ES-I3 (cell line): ENCODE results near the gene CTSH.

Source experiments
- H3K36me3 ChIP-seq: 2 replicates; pipeline ENCODE4 v1.6.1; 2013; ENCODE audit warnings: mild to moderate bottlenecking, low read length, control low read depth, moderate library complexity; ENCODE audit not compliant: insufficient read depth
- H3K4me1 ChIP-seq: 2 replicates; pipeline ENCODE4 v1.6.1; 2013; ENCODE audit warnings: mild to moderate bottlenecking, control low read depth, low read length; ENCODE audit not compliant: insufficient read depth
- H3K9ac ChIP-seq: 2 replicates; pipeline ENCODE4 v1.6.1; 2013; ENCODE audit warnings: low read depth, mild to moderate bottlenecking, low read length, moderate library complexity
- H3K9me3 ChIP-seq: 2 replicates; pipeline ENCODE4 v1.6.1; 2013; ENCODE audit warnings: mild to moderate bottlenecking, low read length, moderate library complexity; ENCODE audit not compliant: control insufficient read depth, insufficient read depth

CTSH gene

DNA sequence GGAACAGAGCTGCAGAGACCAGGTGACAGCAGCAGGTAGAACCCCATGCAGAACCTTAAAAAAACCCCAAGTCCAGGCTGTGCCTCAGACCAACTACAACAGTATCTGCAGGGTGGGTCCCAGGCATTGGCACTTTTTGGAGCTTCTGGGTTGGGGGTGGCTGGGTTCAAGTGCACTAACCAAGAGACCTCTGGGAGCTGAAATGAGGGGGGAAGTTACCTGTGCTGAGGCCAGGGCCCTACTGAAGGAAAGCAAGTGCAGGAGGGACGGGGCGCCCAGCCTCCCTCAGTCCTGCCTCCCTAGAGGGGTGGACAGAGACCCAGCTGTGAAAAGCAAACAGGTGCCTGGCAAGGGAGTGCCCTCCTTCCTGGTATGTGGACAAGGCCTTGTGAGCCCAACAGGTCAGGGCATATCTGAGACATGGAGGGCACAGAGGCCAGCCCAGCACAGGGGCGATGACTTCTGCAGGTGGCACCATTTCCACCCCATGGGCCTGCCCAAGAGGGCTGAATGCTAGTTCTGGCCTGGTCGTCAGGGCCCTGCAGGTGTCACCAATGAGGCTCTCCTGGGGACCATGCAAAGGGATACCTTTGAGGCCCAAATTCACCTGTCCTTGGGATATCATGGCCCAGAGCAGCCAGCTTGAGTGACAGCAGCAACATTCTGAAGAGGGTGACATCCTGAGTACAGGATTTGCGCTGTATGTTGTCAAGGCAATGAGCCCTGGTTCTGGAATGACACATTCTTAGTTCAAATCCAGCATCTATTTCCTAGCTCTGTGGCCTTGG is 18.7 kb downstream of the CTSH start:
- no peaks in the 10 kb centered on the region for H3K4me1 ChIP-seq
- peaks cover 12% of the 10 kb centered on the region for H3K36me3 ChIP-seq
- H3K9ac ChIP-seq, result no peak overlapping the region
- H3K9me3 ChIP-seq, result no peaks in the 10 kb centered on the region

DNA sequence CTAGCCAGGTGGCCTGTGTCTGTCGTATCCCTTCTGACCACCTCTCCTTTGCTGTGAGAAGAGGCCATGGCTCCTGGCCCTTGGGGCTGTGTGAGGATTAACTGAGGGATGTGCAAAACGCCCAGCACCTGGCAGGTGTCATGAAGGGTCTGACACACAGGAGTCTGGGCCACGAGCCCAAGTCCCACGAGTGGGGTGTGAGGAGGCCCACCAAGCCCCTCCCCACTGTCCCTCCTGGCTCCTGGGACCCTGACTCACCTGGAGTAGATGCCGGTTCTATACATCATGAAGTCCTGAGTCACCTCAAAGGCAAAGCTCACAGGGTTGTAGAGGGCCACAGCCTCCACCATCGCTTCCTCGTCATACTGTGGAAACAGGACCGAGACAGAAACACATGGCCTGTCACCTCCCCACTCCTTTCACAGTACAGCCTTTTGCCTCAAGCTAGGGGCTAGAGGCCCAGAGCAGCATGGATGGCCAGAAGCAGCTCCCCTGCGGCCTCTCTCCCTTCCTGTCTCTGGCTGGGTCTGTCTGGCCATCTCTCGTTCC is 19.7 kb downstream of the CTSH start:
- Histone ChIP-seq H3K4me1 (no peaks in the 10 kb centered on the region), H3K9ac (no peak overlapping the region), H3K9me3 (no peaks in the 10 kb centered on the region), H3K36me3 (peaks cover 12% of the 10 kb centered on the region)

DNA sequence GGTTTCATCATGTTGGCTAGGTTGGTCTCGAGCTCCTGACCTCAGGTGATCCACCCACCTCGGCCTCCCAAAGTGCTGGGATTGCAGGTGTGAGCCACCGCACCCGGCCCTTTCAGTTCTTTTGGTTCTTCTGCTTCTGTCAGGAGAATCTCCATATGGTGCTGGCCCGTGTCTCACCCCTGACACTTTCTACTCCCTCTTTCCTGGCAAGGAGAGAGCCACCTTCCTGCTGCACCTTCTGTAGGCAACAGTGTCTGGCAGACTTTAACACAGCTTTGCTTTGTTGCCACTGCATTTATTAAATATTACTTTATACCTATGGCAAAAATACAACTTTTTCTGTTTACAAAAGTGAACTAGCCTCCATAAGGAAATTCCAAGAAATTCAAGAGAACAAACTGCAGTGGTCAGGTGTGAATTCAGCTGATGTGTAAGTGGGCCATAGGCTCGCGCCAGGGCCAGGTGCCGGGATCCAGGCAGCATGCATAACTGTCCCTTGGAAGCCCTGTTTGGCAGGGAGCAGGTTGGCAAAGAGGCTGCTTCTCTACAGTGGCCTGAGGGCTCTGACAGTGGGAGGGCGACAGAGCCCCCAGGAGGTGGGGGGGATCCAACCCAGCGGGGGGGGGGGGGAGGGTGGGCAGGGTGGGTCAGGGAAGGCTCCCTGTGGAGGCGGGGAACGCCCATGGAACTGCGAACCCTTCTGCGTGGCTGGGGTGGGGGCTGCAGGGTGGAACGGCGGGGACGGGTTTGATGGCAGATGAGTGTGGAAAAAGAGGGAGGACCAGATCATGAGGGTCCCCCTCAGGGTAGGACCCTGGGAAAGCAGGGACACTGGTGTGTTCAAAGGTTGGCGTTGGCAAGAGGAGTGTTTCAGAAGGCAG is 21.1 kb downstream of the CTSH start:
- peaks cover 12% of the 10 kb centered on the region for H3K36me3 ChIP-seq
- H3K4me1 ChIP-seq, result no peaks in the 10 kb centered on the region
- H3K9ac ChIP-seq, result no peak overlapping the region
- H3K9me3 ChIP-seq, result no peaks in the 10 kb centered on the region

DNA sequence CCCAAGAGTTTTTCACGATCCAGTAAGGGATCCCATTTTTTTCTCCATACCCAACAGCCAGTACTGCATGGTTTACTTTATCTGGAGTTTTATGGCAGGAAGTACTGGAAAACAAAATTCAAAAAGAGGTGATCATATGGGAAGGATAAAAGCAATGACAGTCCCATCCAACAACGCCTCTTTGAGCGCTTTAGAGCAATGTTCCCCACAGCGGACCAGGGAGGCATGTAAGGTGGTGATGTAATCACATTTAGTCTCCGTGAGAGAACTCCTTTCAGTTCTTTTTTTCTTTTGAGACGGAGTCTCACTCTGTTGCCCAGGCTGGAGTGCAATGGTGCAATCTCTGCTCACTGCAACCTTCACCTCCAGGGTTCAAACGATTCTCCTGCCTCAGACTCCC is 21.8 kb downstream of the CTSH start:
- no peak overlapping the region for H3K9ac ChIP-seq
- H3K4me1 ChIP-seq, result no peaks in the 10 kb centered on the region
- H3K36me3 ChIP-seq, result peaks cover 12% of the 10 kb centered on the region
- H3K9me3 ChIP-seq, result no peaks in the 10 kb centered on the region

DNA sequence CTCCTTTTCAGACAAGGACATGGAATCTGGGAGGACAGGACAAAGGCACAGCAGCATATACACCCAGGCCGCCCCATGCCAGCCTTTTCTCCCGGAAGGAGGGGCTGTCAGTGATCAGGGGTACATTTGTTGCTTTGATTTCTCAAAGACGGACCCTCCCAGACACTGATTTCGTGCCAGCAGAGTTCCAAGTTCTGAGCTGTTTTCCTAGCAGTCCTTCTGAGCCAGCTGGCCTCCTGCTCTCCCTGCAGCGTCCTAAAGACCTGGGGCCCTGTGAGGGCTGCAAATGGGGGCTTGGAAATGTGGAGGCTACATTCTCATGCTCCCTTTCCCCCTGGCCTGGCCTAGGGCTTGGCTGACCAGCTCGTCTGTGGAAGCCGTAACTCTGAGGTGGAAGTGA is 22.3 kb downstream of the CTSH start:
- no peak overlapping the region for H3K9ac ChIP-seq
- no peaks in the 10 kb centered on the region for H3K4me1 ChIP-seq
- H3K36me3 ChIP-seq, result peaks cover 12% of the 10 kb centered on the region
- H3K9me3 ChIP-seq, result no peaks in the 10 kb centered on the region

DNA sequence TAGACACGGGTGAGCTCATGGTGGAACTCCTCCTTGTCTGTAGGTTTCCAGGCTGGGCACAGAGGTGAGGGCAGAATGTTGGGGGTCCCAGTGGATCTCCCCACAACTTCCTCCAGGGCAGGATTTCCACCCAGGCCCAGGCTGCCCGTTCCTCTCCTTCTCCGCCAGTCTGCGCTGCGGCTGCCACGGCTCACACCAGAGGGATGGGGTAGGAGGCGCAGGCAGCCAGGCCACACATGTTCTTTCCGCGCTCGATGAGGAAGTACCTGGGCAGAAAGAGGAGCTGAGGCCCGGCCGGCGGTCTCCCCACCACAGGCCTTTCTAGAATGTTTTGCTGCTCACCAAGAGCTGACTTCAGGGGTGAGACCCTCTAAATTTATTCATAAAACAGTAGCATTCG is 22.9 kb downstream of the CTSH start:
- Histone ChIP-seq H3K36me3 (peaks cover 12% of the 10 kb centered on the region), H3K9me3 (no peaks in the 10 kb centered on the region), H3K9ac (no peak overlapping the region), H3K4me1 (no peaks in the 10 kb centered on the region)

DNA sequence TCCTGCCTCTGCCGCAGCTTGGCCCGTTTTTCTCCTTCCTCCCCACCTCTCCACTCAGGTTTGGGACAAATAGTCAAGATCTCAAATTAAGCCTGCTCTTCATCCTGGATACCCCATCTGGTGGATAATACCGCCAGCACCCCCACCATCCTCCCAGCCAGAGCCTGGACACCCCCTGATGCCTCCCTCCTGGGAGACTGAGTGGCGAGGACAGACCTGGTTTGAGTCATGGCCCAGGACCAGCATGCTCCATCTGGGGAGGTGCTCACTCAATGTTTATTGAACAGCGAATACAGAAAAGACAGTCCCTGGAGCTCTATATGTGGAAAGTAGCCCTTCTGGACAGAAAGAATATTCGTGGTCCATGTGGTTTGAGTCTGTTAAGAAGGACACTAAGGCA is 23.3 kb downstream of the CTSH start:
- Histone ChIP-seq H3K4me1 (no peaks in the 10 kb centered on the region), H3K9ac (no peak overlapping the region), H3K9me3 (no peaks in the 10 kb centered on the region), H3K36me3 (peaks cover 12% of the 10 kb centered on the region)

DNA sequence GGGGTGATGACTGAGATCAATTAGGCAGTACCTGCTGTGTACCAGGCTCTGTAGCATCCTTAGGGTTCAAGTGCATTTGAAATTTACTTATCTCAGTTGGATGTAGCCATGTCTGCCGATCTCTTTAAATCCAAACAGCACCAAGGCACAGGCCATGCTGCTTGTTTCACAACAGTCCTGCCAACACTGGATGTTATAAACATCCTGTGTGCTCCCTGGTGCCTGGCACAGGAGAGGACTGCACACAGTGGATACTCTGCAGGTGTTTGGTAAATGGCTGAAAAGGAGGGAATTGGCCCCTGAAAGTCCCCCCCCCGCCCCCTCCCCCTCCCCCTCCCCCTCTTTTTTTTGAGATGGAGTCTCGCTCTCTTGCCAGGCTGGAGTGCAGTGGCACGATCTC is 27.0 kb downstream of the CTSH start:
- Histone ChIP-seq H3K36me3 (peaks cover 7% of the 10 kb centered on the region), H3K9me3 (no peaks in the 10 kb centered on the region), H3K4me1 (no peaks in the 10 kb centered on the region), H3K9ac (no peak overlapping the region)

DNA sequence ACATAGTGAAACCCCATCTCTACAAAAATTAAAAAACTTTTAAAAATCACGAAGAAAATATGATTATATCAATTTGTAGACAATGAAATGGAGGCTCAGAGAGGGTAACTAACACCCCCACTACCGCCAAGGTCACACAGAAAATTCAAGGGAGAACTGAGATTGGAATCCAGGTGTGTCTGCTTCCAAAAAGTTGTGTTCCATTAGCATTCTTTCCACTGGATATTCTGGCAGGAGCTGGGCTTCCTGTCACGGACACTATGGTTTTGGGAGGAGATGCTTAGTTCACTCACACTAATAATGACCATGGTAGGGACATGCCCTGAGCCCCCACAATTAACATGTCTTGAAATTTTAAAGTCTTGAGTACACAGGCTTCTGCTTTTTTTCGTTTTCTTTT is 28.8 kb downstream of the CTSH start:
- Histone ChIP-seq H3K36me3 (no peaks in the 10 kb centered on the region; the same call in none of the 2 replicates), H3K9ac (no peak overlapping the region), H3K9me3 (no peaks in the 10 kb centered on the region), H3K4me1 (no peaks in the 10 kb centered on the region)

DNA sequence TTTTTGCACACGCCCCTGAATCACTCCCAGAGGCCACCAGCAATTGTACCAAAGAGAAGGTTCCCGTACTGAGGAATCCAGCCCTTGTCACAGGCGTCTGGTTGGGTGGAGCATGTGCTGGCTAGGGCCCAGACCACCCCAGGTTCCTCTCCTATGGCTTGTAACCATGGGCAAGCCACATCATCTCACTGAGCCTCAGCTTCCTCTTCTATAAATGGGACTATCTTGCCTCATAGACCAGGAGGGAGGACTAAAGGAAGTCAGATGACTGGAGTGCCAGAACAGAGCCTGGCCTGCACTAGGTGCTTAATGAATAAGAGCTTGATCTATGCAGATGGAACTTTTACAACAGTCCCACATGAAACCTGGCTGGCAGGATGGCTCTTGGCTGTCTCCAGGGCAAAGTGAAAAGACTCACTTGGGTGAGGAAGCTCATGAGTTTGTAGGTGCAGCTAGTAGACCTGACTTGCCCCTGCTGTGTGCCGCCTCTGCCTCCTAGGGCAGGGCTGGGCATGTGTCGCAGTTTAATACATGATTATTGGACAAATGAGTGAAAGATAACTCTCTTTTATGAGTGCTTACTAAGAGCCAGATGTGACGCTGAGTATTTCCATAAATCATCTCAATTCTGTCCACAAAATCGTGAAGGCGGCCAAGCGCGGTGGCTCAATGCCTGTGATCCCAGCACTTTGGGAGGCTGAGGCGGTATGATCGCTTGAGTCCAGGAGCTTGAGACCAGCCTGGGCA is 29.3 kb downstream of the CTSH start:
- Histone ChIP-seq H3K9me3 (no peaks in the 10 kb centered on the region), H3K36me3 (no peaks in the 10 kb centered on the region; the same call in 1 of the 2 replicates), H3K9ac (no peak overlapping the region), H3K4me1 (no peaks in the 10 kb centered on the region)

DNA sequence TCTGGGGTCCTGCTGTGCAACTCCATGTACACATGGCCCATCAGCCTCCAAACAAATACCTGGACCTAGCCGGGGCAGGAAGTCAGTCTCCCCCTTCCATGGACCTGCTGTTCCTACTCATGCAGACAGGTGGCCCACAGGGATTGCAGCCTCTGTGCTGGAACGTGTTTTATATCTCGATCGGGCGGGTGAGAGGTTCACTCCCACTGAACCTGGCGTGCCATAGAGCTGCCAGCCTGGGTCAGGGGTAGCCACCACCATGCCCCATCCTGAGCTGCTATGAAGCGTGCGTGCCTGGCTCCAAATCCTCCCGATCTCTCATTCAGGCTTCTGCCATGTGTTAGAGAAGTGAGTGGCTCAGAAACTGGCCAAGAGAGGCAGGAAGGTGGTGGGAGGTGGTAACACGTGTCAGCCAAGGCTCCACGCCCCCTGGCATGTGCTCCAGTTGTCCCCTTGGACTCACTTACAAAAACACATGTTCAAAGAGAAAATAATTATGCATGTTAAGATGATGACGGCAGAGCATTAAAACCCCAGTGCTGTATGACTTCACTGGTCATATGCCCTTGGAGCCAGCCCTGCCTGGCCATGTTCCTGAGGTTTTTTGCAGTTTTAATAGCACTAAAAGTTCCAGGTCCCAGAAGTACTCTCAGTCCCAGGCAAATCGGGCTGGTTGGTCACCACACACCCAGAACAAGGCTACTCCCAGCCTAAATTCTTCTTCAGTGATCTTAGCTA is 30.6 kb downstream of the CTSH start:
- Histone ChIP-seq H3K36me3 (no peaks in the 10 kb centered on the region; the same call in none of the 2 replicates), H3K9ac (no peak overlapping the region), H3K9me3 (no peaks in the 10 kb centered on the region), H3K4me1 (no peaks in the 10 kb centered on the region)

DNA sequence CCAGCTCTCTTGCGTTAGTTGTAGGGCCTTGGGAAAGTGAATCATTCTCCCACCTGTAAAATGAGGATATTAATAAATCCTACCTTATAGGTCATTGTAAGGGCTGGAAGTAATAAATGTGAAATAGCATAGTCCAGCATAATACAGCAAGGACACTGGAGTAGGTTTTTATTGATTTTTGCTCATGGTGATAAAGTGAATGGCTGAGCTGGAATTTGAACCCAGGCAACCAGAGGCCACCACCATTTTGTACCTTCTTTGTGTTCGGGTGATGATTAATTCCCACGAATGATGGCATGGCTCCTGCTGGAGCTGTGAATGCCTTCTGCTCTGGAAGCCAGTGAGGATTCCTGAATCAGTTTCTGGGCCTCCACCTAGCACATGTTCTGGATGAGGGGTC is 31.8 kb downstream of the CTSH start:
- Histone ChIP-seq H3K36me3 (no peaks in the 10 kb centered on the region; the same call in 1 of the 2 replicates), H3K9ac (no peak overlapping the region), H3K9me3 (no peaks in the 10 kb centered on the region), H3K4me1 (no peaks in the 10 kb centered on the region)

DNA sequence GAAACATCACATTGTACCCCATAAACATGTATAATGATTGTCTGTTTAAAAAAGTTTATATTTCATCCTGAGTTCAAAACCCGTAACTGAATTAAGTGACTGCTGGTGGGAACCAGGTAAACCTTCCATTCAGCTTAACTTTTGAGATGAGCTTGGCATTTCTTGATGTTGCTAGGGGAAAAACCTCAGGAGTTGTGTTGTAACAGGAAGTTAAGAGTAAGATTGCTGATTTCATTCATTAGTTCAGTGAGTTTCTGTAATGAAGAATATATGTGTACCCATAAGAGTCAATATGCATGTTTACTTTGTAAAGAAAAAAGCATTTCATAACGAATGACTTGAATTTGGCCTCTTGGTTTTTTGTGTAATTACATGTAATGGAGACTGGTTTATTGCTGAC is 32.5 kb downstream of the CTSH start:
- H3K9ac ChIP-seq, result no peak overlapping the region
- peaks cover 2% of the 10 kb centered on the region; the same call in 1 of the 2 replicates for H3K4me1 ChIP-seq
- no peaks in the 10 kb centered on the region for H3K9me3 ChIP-seq
- no peaks in the 10 kb centered on the region; the same call in 1 of the 2 replicates for H3K36me3 ChIP-seq
